ENCODE measurements around the gene KERA. TPM values are rescaled to one million over a fixed set of nuclear protein-coding genes. Genes with fewer than 3 reads are reported as not detected.

Gene KERA
- total and polyA plus RNA-seq, 9 of the 15 experiments (the other 6 are each of a cell fraction or from before 2014, with no cell fraction given), result not detected

DNA sequence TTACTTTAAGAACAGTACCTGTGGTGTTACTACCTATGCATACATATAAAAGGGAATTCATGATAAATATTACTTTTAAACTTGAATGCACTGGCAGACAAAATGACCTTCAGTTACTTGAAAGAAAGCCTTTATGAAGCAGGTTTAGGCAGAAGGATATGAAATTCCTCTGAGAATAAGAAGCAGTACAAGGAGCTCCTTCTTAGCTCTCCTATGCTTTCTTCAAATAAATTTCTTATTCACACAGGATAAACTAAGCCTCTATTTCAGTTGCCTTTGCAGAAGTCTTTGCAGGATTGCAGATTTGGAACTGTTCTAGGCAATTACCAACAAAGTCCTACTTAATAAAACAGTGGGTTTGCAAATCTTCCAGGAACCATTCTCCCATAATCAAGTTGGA, 54.1 kb downstream of the KERA start:
- Histone ChIP-seq H3K9me1 (ENCODE audit: control insufficient read depth, insufficient read depth, low read length) (no peaks in the 10 kb centered on the region), H3K36me3 (ENCODE audit: control insufficient read depth, insufficient read depth, low read length) (no peaks in the 10 kb centered on the region), H3K9ac (ENCODE audit: insufficient read depth in 1 of 2, low read depth in 2 of 2, low read length in 2 of 2) (no peak overlapping the region), H2AFZ (ENCODE audit: low read depth, low read length) (no peak overlapping the region), H4K20me1 (replicated peaks; ENCODE audit: control insufficient read depth, insufficient read depth, low read length) (no peaks in the 10 kb centered on the region), H3K27ac (ENCODE audit: extremely low read depth, low read depth, low read length) (no peak overlapping the region), H3K4me3 (no peak overlapping the region), H3K4me1 (replicated peaks in 1 of 2; ENCODE audit: control insufficient read depth in 2 of 2, insufficient read depth in 2 of 2, low read length in 2 of 2) (no peaks in the 10 kb centered on the region), H3K9me3 (replicated peaks; ENCODE audit: control insufficient read depth, insufficient read depth, low read depth, low read length) (no peaks in the 10 kb centered on the region), H3K4me2 (ENCODE audit: insufficient read depth, low read length) (no peak overlapping the region), H3K79me2 (ENCODE audit: control insufficient read depth, insufficient read depth, low read length) (no peaks in the 10 kb centered on the region), H3K27me3 (ENCODE audit: control insufficient read depth in 2 of 2, insufficient read depth in 2 of 2, low read length in 2 of 2) (no peaks in the 10 kb centered on the region)
- TF ChIP-seq U2AF2 (optimal IDR thresholded peaks at IDR 0.05; ENCODE audit: low read depth, low read length) (no peak), MEF2D (tag; conservative IDR thresholded peaks at IDR 0.05; ENCODE audit: low read depth) (no peak), TFAM (CRISPR knock-in tag; conservative IDR thresholded peaks at IDR 0.05) (no peak), ETV6 (IDR thresholded peaks at IDR 0.05; ENCODE audit: borderline replicate concordance in 1 of 2, low read depth in 2 of 2, low read length in 1 of 2) (no peak), ETV6 (CRISPR knock-in tag; IDR thresholded peaks at IDR 0.05; ENCODE audit: borderline replicate concordance) (no peak), L3MBTL2 (IDR thresholded peaks at IDR 0.05) (no peak)
- TF ChIP-seq, protein P1, sequence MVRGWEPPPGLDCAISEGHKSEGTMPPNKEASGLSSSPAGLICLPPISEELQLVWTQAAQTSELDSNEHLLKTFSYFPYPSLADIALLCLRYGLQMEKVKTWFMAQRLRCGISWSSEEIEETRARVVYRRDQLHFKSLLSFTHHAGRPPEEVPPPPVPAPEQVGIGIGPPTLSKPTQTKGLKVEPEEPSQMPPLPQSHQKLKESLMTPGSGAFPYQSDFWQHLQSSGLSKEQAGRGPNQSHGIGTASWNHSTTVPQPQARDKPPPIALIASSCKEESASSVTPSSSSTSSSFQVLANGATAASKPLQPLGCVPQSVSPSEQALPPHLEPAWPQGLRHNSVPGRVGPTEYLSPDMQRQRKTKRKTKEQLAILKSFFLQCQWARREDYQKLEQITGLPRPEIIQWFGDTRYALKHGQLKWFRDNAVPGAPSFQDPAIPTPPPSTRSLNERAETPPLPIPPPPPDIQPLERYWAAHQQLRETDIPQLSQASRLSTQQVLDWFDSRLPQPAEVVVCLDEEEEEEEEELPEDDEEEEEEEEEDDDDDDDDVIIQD (CRISPR knock-in tag; IDR thresholded peaks at IDR 0.05), result no peak
- CTCF ChIA-PET (ENCODE audit: low intra/inter-chr PET ratio), result no interaction called here
- BruUV-seq (replicated peaks), result no TSS peak
- FAIRE-seq (no peak), ATAC-seq (no peak), DNase-seq (ENCODE audit: extremely low read depth in 1 of 4, low spot score in 3 of 4) (no peak)
- intact Hi-C loops (cut with micrococcal nuclease) (no loop called here), in situ Hi-C loops (cut with MboI) (no loop called here)
- POLR2A ChIA-PET, result no interaction called here
